GM19238 (cell line): Measurements from ENCODE around the gene MBD1.
"Not testable (repeated sequence)": the region's sequence is repeated elsewhere in the genome, so short reads cannot be mapped to it uniquely, and the experiment has no call there.

Experiments
- DNase-seq: peaks from one replicate; pipeline ENCODE4 v3.0.0; 2011; ENCODE audit warnings: low spot score; ENCODE audit not compliant: insufficient read length

Gene MBD1, protein sequence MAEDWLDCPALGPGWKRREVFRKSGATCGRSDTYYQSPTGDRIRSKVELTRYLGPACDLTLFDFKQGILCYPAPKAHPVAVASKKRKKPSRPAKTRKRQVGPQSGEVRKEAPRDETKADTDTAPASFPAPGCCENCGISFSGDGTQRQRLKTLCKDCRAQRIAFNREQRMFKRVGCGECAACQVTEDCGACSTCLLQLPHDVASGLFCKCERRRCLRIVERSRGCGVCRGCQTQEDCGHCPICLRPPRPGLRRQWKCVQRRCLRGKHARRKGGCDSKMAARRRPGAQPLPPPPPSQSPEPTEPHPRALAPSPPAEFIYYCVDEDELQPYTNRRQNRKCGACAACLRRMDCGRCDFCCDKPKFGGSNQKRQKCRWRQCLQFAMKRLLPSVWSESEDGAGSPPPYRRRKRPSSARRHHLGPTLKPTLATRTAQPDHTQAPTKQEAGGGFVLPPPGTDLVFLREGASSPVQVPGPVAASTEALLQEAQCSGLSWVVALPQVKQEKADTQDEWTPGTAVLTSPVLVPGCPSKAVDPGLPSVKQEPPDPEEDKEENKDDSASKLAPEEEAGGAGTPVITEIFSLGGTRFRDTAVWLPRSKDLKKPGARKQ

GRCh38 chr18:50281295-50281971 lies at the start of gene MBD1:
MBD1 (minus strand) TSS chr18:50281523; CDS start chr18:50279992, 1,531 bp downstream.
- DNase-seq: peak; percentile 95

DNA sequence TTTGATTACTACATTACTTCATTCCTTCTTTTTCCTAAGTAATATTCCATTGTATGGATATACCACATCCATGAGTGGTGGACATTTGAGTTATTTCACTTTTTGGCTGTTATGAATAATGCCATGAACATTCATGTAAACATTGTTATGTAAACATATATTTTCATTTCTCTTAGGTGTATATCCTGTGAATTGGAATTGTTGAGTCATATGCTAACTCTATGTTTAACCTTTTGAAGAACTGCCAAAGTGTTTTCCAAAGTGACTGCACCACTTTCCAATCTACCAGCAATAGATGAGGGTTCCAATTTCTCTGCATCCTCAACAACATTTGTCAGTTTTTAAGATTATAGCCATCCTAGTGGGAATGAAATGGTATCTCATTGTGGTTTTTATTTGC lies 48.9 kb upstream of the MBD1 start:
- no peak for DNase-seq

DNA sequence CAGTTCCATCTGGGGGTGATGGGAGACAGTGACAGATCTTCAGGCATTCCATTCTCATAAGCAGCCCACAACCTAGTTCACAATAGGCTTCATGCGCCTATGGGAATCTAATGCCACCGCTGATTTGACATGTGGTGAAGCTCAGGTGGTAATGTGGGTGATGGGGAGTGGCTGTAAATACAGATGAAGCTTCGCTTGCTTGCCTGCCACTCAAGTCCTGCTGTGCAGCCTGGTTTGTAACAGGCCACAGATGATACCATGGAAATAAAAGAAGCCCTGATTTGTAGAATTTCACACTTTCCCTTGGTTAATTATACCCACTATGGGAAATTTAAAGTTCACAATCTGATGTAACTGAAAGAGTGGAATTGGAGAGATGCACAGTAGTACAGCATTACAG lies 46.7 kb upstream of the MBD1 start:
- no peak for DNase-seq

DNA sequence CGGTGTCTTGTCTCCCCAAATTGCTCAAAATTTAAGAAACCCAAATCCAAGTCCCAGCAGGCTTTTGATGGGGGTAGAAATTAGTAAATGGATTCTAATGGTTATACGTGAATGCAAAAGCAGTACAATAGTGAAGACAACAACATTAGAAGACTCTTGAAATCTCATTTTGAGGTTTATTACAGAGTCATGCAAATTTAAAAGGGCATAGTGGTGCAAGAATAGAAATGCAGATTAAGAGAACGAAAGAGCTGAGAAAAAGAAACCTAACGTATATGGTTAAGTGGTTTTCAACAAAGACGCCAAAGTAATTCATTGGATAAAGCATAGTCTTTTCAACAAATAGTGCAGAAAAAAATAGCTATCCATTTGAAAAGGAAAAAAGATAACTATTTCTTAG lies 39.4 kb upstream of the MBD1 start:
- DNase-seq: no peak

DNA sequence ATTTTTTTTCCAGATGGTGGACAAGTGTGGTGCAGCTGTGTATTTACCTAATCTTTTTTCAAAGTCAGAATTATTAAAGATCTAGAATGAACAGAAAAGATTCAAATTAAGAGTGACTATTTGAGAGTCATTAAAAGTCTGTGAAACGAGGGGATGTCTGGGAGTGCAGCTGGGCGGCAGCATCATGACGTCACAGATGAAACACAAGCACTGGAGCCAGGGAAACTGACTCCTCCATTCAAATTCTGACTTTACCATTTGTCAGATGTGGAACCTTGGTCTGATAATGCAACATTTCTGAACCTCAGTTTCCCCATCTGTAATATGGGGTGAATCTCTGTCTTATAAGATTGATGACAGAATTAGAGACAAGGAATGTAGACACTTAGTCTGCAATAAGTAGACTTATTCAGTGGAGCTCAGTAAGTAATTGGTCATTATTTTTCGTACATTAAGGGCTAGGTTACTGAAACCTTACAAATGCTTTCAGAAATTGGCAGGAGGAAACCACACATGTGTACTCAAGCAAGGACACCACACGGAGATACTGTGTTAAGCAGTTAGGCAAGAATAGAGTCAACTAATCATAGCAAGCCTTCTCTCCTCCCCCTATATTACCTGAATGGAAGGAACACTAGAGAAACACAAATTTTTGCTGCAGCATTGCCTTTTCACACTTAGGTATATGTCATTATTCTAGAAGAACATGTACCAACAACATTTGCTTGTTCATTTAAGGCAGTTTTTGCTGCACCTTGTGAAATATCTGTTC lies 34.0 kb upstream of the MBD1 start:
- DNase-seq: peak; percentile 32

- DNase-seq: no peak
Measured at GRCh38 chr18:50313873-50314460, 32.6 kb upstream of the MBD1 start.

GRCh38 chr18:50313031-50313607 lies 31.8 kb upstream of the MBD1 start:
- DNase-seq: no peak

DNA sequence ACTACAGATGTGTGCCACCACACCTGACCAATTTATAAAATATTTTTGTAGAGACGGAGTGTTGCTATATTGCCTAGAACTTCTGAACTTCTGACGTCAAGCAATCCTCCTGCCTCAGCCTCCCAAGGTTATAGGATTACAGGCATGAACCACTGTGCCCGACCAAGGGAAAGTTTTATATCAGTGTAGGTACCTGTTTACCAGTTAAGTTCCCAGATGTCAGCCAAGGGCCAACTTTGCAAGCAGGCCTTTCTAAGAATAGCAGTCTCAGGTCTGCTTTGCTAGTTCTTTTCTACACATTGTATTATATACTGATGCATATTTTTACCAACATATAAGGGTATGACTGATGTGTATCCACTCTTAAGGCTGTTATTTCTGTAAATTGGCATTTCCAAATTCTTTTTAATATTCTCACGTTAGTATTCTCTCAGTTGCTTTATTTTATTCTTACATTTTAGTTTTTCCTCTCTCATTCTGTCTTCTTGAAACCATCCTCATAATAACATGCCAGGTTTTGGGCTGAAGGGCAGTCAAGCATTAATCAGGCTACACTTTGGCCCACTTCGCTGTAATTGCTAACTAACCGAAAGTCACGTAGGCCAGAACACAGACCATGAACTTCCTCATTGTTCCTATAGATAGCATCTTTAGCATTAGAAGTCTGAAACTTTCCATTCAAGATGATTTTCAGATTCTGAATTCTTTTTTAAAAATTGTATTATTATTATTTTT lies 31.1 kb upstream of the MBD1 start:
- no peak for DNase-seq

DNA sequence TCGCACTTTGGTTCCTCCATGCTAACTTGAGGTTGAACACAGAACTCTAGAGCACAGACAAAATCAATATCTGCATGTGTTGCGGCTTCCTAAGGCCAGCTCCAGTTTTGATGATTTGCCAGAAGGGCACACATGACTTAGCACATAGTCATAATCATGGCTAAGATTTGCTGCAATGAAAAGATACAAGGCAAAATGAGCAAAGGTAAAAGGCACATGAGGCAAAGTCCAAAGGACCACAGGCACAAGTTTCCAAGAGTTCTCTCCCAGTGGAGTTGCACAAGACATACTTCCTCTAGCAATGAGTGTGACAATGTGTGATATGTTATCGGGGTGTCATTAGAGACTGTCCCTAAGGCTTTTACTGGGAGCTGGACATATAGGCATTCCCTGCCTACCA lies 30.3 kb upstream of the MBD1 start:
- DNase-seq: no peak

DNA sequence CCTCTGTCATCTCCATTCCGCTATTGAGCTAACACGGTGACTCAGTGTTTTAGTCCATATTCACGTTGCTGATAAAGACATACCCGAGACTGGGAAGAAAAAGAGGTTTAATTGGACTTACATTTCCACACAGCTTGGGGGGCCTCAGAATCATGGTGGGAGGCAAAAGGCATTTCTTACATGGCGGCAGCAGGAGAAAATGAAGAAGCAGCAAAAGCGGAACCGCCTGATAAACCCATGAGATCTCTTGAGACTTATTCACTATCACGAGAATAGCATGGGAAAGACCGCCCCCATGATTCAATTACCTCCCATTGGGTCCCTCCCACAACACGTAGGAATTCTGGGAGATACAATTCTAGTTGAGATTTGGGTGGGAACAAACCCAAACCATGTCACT lies 28.8 kb upstream of the MBD1 start:
- no peak for DNase-seq

DNA sequence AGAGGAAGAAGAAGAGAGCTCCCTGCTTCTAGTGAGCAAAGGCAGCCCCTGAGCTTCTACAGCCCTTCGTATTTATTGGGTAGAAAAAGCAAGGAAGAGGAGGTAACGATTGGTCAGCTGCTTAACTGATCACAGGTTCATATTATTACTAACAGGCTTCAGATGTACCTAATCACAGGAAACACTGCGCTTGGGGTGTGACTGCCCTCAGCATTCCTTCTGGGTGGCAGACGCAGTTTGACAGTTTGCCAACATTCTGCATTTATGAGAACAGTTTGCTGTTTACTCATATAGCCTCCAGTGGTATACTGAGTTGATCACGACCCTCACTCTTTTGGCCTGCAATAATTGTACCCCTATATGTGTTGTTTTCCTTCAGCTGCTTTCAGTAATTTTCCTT lies 27.5 kb upstream of the MBD1 start:
- DNase-seq: not testable (repeated sequence)

DNA sequence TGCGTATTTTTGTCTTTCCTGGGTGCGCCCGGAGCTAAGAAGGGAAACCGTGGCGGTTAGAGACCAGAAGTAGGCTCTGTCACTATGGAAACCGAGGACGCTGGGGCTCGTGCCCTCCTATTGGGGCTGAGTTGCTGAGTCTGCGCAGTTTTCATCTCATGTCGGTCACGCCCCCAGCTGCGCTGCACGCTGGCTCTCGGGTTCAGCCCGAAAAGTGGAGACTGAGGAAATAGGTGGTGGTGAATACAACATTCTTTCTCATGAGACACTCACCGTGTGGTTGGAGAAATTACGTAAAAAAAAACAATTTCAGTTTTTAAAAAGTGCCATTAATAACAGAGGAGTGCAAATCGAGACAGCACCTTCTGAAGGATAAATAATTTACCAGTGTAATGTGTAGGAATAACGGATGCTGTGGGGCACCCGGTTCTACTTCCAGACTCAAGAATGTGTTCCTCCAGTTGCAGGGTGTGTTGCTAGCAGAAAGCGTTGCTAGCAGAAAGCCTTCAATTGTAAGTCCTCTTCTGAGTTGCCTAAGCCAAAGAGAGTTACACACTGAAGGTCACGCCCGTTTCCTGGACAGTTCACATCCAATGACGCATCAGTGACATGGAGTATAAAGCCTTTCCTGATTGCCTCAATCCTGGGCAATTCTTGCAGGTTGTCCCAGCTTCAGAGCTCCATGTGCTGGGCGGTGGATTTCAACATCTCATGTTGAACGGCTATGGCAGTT lies 26.6 kb upstream of the MBD1 start:
- DNase-seq: peak; percentile 88

DNA sequence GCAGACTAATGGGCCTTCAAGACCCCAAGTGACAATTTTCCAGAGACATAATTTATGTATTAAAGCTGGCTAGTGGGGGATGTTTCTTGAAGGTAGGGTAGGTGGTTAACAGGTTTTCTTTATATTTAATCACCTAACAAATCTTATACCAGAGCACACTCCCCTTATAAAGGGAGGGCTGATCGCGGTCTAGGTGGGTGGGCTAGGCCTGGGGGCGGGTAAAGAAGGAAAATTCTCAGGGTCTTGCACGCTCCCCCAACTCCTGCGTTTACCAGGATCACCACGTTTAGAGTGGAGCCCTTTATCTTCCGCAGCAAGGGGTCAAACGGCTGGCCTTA lies 26.0 kb upstream of the MBD1 start:
- no peak for DNase-seq

- no peak for DNase-seq
Measured at GRCh38 chr18:50306944-50307343, 25.6 kb upstream of the MBD1 start.

GRCh38 chr18:50301074-50301473 lies 19.8 kb upstream of the MBD1 start:
- DNase-seq: no peak

- no peak for DNase-seq
Measured at GRCh38 chr18:50299626-50300388, 18.5 kb upstream of the MBD1 start.

DNA sequence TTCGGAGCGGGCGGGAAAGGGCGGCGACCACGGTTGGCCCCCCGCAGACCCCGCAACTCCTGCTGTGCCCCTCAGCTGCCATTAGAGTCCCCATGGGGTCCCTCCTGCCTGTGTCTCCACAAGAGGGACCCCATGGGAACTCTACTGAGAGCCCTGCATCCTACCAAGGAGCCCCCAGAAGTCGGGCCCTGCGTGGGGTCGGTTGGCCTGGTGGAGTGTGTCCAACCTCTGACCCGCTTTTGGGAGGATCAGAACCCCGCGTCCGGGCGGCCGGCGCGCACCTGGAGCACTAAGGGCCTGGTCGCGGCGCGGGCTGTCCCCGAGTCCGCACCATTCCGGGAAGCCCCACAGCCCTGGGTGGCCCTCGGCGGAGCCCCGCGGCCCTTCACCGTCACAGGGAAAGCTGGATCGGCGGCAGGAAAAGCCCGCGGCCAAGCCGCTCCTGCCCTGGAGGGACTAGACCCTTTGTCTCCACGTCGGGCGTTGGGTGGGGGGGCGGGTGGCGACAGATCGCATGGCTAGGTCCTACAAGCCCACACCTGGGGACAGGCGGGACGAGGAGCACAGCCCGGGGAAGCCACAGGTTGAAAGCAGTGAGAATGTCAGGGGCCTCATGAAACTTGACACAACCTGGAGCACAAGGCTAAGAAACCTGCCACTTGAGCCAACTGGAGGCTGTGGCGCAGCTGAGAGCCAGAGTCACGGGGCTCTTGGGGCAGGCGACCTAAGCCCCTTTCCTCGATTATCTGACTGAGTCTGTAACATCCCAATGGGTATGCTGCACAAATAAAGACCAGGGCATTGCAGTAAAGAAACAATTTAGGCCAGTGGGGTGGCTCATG lies 17.3 kb upstream of the MBD1 start:
- DNase-seq: no peak
